H1 (cell line): ENCODE results near the gene RAPH1. TPM values are rescaled to one million over a fixed set of nuclear protein-coding genes. Genes with fewer than 3 reads are reported as not detected.

Source experiments
- BRCA1 ChIP-seq: IDR thresholded peaks from 2 replicates; pipeline ENCODE4 v1.6.1; 2012; ENCODE audit warnings: low read depth, low read length, improper control_type of control experiment
- CHD1 ChIP-seq: IDR thresholded peaks from 2 replicates; pipeline ENCODE4 v1.6.1; 2012; ENCODE audit warnings: low read depth, low read length, improper control_type of control experiment
- CTBP2 ChIP-seq: IDR thresholded peaks from 2 replicates; pipeline ENCODE4 v1.7.0; 2011; ENCODE audit warnings: borderline replicate concordance, mild to moderate bottlenecking, moderate library complexity, mixed read lengths, low read length; ENCODE audit not compliant: insufficient read depth, insufficient read length
- JUN ChIP-seq: IDR thresholded peaks from 2 replicates; pipeline ENCODE4 v1.6.1; 2011; ENCODE audit warnings: low read depth, mild to moderate bottlenecking, improper control_type of control experiment, low read length
- JUND ChIP-seq: IDR thresholded peaks from 2 replicates; pipeline ENCODE4 v1.6.1; 2011; ENCODE audit warnings: mild to moderate bottlenecking, improper control_type of control experiment, low read length
- NRF1 ChIP-seq: IDR thresholded peaks from 2 replicates; pipeline ENCODE4 v1.6.1; 2011; ENCODE audit warnings: mild to moderate bottlenecking, low read depth, low read length, improper control_type of control experiment
- TEAD4 ChIP-seq: IDR thresholded peaks from 2 replicates; pipeline ENCODE4 v1.6.1; 2012; ENCODE audit warnings: low read depth, low read length, inconsistent platforms, mixed read lengths
- polyA plus RNA-seq, 7 experiments: library from polyadenylated mRNA; depleted of rRNA in 3 of 7; stranded (reverse) in 5 of 7; unstranded in 2 of 7; fragments of >200 nt in 5 of 7; fragments of 200-250 nt in 2 of 7; gene quantifications; 1 replicate in 5 of 7; 2 replicates in 1 of 7; 4 replicates in 1 of 7; pipeline versions ENCODE4 v1.2.1 to v1.2.3, GENCODE V29; 2011 to 2013; ENCODE audit warnings: missing spikeins in 2 of 7, mixed read lengths in 2 of 7
- total RNA-seq: library from RNA; stranded (reverse); fragmentation: NEBNext Ultra II Directional; extraction: Animal tissue kit (Norgen Biotek cat#: 25700); gene quantifications from 2 replicates; pipeline ENCODE4 v1.2.1, GENCODE V29; 2021
- TF ChIP-seq, protein P1 (sequence below): IDR thresholded peaks from 2 replicates; pipeline ENCODE4 v1.6.1; 2012; ENCODE audit warnings: inconsistent platforms

The RAPH1 gene
- total and polyA plus RNA-seq, 2 of the 8 experiments (the other 6 are each of a cell fraction or from before 2014, with no cell fraction given), result 3.8 to 27.4 TPM

DNA sequence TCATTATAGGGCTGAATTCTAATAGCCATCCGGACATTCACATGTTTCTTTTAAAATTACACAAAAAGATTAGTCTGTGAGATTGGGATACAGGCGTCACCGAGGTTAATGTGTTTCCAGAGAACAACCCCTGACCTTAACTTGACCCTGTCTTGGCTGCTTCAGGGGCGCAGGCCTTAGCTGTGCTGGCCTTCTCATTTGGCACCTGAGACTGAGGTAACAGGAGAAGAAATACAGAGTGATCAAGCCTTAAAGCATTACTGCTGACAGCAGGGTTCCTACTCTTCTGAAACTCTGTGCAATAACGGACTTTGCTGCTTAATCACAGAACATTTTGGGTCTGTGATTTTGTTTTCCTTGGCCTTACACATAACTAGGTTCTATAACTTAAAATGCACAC, 92.6 kb downstream of the RAPH1 start (continued):
- TF ChIP-seq, protein P1, sequence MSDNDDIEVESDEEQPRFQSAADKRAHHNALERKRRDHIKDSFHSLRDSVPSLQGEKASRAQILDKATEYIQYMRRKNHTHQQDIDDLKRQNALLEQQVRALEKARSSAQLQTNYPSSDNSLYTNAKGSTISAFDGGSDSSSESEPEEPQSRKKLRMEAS, result no peak
- no peak for TF ChIP-seq JUND
- TF ChIP-seq BRCA1, result no peak
- no peak for TF ChIP-seq TEAD4
- TF ChIP-seq CTBP2, result no peak
- no peak for TF ChIP-seq JUN
- TF ChIP-seq NRF1, result no peak
- TF ChIP-seq CHD1, result no peak
